ENCODE results near the gene CAPN10.

Gene CAPN10

GRCh38 chr2:240642806-240643092 is 56.2 kb downstream of the CAPN10 start:
- DNase-seq, result no peak

GRCh38 chr2:240643093-240643810 is 56.7 kb downstream of the CAPN10 start:
- DNase-seq, result no peak

- no peak for DNase-seq
Measured at GRCh38 chr2:240643811-240644150, 57.2 kb downstream of the CAPN10 start.

GRCh38 chr2:240644171-240644651 is 57.7 kb downstream of the CAPN10 start:
- no peak for DNase-seq

- DNase-seq, result no peak
Measured at GRCh38 chr2:240644859-240645301, 58.3 kb downstream of the CAPN10 start.

DNA sequence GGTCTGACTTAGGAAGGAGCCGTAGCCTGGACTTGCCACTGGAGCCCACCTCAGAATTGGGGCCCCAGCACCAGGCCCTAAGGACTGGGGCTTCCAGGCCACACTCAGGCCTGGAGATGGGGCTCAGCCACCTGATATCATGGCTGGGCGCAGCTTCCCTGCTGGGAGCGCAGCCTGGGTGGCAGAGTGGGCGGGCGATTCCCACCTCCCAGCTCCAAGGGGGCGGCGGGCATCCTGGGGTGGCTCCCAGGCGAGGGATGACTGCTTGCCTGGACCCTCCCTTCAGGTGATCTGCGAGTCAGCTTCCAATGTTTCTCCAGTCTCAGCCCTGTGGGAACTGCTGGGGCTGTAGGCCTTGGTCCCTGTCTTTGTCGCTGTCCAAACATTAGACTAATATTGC is 58.8 kb downstream of the CAPN10 start:
- no peak for DNase-seq

GRCh38 chr2:240645801-240646175 is 59.3 kb downstream of the CAPN10 start:
- no peak for DNase-seq

GRCh38 chr2:240646176-240646899 is 59.8 kb downstream of the CAPN10 start:
- DNase-seq, result peak; percentile 73

GRCh38 chr2:240646900-240647502 is 60.5 kb downstream of the CAPN10 start:
- no peak for DNase-seq

DNA sequence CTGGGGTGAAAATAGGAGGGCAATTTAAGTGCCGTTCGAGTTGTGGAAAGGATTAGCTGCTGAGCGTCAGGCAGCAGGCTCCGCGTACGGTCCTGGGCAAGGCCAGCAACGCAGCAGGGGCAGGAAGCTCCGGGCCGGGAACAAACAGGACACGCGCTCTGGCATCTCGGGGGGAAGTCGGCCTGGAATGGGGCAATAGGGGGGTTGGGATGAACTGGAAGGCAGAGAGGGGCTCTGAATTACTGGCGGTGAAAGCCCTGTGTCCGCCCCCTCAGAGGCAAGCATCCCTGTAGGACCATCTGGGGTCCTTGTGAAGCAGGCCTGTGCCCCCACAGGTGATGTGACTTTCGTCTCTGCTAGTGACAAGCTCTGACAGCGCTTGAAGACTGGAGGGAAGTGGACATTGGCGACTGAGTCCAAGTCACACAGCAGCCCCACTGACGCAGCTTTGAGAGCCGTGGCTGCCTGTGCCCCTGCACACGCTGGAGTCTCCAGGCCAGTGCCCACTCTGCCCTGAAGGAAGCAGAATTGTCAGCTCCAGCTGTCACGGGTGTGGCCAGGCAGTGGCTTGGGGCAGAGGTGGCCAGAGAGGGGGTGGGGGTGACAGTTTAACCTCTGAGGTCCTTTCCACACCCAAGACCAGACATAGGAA is 61.1 kb downstream of the CAPN10 start:
- no peak for DNase-seq

- no peak for DNase-seq
Measured at GRCh38 chr2:240648155-240648649, 61.7 kb downstream of the CAPN10 start.
